ELF-1 (cell line): ENCODE measurements around the gene BCAS1.

Source experiments
- DNase-seq: peaks from one replicate; pipeline ENCODE4 v3.0.0-alpha.2; 2016; ENCODE audit warnings: low read depth, low spot score

BCAS1 gene

GRCh38 chr20:54048891-54049545 lies 21.4 kb downstream of the BCAS1 start:
- no peak for DNase-seq

- no peak for DNase-seq
These were observed 21.9 kb downstream of the BCAS1 start for GRCh38 chr20:54048481-54048880.

- DNase-seq, result no peak
These were observed 22.7 kb downstream of the BCAS1 start for GRCh38 chr20:54047720-54048119.

GRCh38 chr20:54047048-54047447 lies 23.3 kb downstream of the BCAS1 start:
- no peak for DNase-seq

- no peak for DNase-seq
These were observed 26.2 kb downstream of the BCAS1 start for GRCh38 chr20:54044156-54044555.

GRCh38 chr20:54043076-54043967 lies 27.1 kb downstream of the BCAS1 start:
- no peak for DNase-seq

GRCh38 chr20:54042021-54042420 lies 28.4 kb downstream of the BCAS1 start:
- no peak for DNase-seq

GRCh38 chr20:54041336-54041735 lies 29.1 kb downstream of the BCAS1 start:
- DNase-seq, result no peak

GRCh38 chr20:54040531-54040930 lies 29.9 kb downstream of the BCAS1 start:
- no peak for DNase-seq

GRCh38 chr20:54038961-54039360 lies 31.4 kb downstream of the BCAS1 start:
- DNase-seq, result no peak

GRCh38 chr20:54037525-54037924 lies 32.9 kb downstream of the BCAS1 start:
- DNase-seq, result no peak

GRCh38 chr20:54029643-54030042 lies 40.8 kb downstream of the BCAS1 start:
- no peak for DNase-seq

- DNase-seq, result no peak
These were observed 41.2 kb downstream of the BCAS1 start for GRCh38 chr20:54029176-54029575.

GRCh38 chr20:54028276-54029011 lies 42.0 kb downstream of the BCAS1 start:
- no peak for DNase-seq

- DNase-seq, result no peak
These were observed 42.7 kb downstream of the BCAS1 start for GRCh38 chr20:54027704-54028103.

GRCh38 chr20:54026295-54027064 lies 43.9 kb downstream of the BCAS1 start:
- no peak for DNase-seq

GRCh38 chr20:54025251-54025771 lies 45.1 kb downstream of the BCAS1 start:
- DNase-seq, result peak; percentile 17

GRCh38 chr20:54023406-54023805 lies 47.0 kb downstream of the BCAS1 start:
- DNase-seq, result no peak

- DNase-seq, result no peak
These were observed 48.8 kb downstream of the BCAS1 start for GRCh38 chr20:54021446-54022235.

GRCh38 chr20:54020868-54021267 lies 49.5 kb downstream of the BCAS1 start:
- no peak for DNase-seq

GRCh38 chr20:54020348-54020747 lies 50.0 kb downstream of the BCAS1 start:
- DNase-seq, result no peak
